ENCODE data around the gene EGLN2. TPM values are rescaled to one million over a fixed set of nuclear protein-coding genes. Genes with fewer than 3 reads are reported as not detected.

The EGLN2 gene
- total and polyA plus RNA-seq, 2 of the 4 experiments (the other 2 are of a cell fraction), result 54.1 to 60.2 TPM

GRCh38 chr19:40811478-40812341, 12.7 kb downstream of the EGLN2 start:
- POLR2A ChIA-PET (ENCODE audit: unreplicated experiment), result interaction anchor here (0.6 kb wide), 1 partner anchor 9 kb away, joined by 4 read pairs; no protein-coding TSS in a partner anchor
- TF ChIP-seq ELK1 (IDR thresholded peaks at IDR 0.05; ENCODE audit: borderline replicate concordance, low read depth, low read length), result no peak
- TF ChIP-seq FOS (IDR thresholded peaks at IDR 0.05; ENCODE audit: low read depth, low read length), result no peak
- TF ChIP-seq CTCF (conservative IDR thresholded peaks at IDR 0.05; ENCODE audit: low read depth, low read length), result no peak
- TF ChIP-seq SMC3 (IDR thresholded peaks at IDR 0.05; ENCODE audit: low read depth, low read length), result no peak
- no peak for TF ChIP-seq RFX5 (IDR thresholded peaks at IDR 0.05; ENCODE audit: low read depth, low read length)
- no peak for TF ChIP-seq MAFK (IDR thresholded peaks at IDR 0.05; ENCODE audit: low read depth, low read length)
- no peak for TF ChIP-seq CHD1 (IDR thresholded peaks at IDR 0.05; ENCODE audit: low read depth, low read length)
- TF ChIP-seq RAD21 (IDR thresholded peaks at IDR 0.05; ENCODE audit: low read length), result no peak
- TF ChIP-seq NFE2L2 (IDR thresholded peaks at IDR 0.05; ENCODE audit: low read depth, low read length), result no peak
- no peak for TF ChIP-seq CEBPB (IDR thresholded peaks at IDR 0.05; ENCODE audit: low read depth, low read length)
- TF ChIP-seq MAZ (IDR thresholded peaks at IDR 0.05; ENCODE audit: borderline replicate concordance, low read depth, low read length), result no peak
- TF ChIP-seq POLR2A (IDR thresholded peaks at IDR 0.05; ENCODE audit: low read depth, low read length), result no peak
- TF ChIP-seq MXI1 (IDR thresholded peaks at IDR 0.05; ENCODE audit: borderline replicate concordance, low read depth, low read length), result no peak
- TF ChIP-seq BHLHE40 (IDR thresholded peaks at IDR 0.05; ENCODE audit: low read depth, low read length), result no peak
- TF ChIP-seq RCOR1 (IDR thresholded peaks at IDR 0.05; ENCODE audit: insufficient replicate concordance, low read length), result no peak

More at GRCh38 chr19:40811478-40812341, 12.7 kb downstream of the EGLN2 start:
- H3K14ac ChIP-seq (replicated peaks; ENCODE audit: low read depth, low read length), result peak overlapping the region; percentile 63
- no peak overlapping the region; the same call in 2 of the 3 replicates for H2BK15ac ChIP-seq (ENCODE audit: low read depth, low read length)
- H4K20me1 ChIP-seq (ENCODE audit: insufficient read depth, low read length), result peaks cover 30% of the 10 kb centered on the region
- CTCF ChIA-PET, result no interaction called here
- H4K8ac ChIP-seq (ENCODE audit: low read depth in 2 of 2, low read length in 2 of 2), result peak overlapping the region; percentile 41 to 61; a peak in 3 of 4 replicates
- no peak overlapping the region; the same call in 1 of the 2 replicates for H3K9ac ChIP-seq (ENCODE audit: low read depth, low read length)
- H2BK20ac ChIP-seq (ENCODE audit: low read depth, low read length), result no peak overlapping the region
- H2AK5ac ChIP-seq (ENCODE audit: low read depth, low read length), result peak overlapping the region; percentile 54; the same call in 1 of the 2 replicates
- H3K27ac ChIP-seq (ENCODE audit: insufficient read depth, low read length), result peak overlapping the region; percentile 35; the same call in 1 of the 2 replicates
- 0 out of 2 replicates have a peak, but pooled peaks cover 4% of the 10 kb centered on the region for H3K9me1 ChIP-seq (ENCODE audit: insufficient read depth, low read length)
- dilution Hi-C loops (cut with HindIII; ENCODE audit: low sequenced_read_pairs, unreplicated experiment), result no loop called here
- H3K4me3 ChIP-seq (ENCODE audit: insufficient read depth, low read depth, low read length), result no peak overlapping the region; the same call in 1 of the 2 replicates
- peak overlapping the region; percentile 47; the same call in 1 of the 2 replicates for H3K4ac ChIP-seq (ENCODE audit: low read depth, low read length)
- 0 out of 2 replicates have a peak overlapping the region, but pooled peaks have one; percentile 42 for H3K18ac ChIP-seq (ENCODE audit: low read depth, low read length)
- peaks cover 21 to 41% of the 10 kb centered on the region in 2 experiments for H3K79me1 ChIP-seq (ENCODE audit: low read depth in 1 of 2, low read length in 2 of 2)
- no peak overlapping the region for H2AK9ac ChIP-seq (replicated peaks; ENCODE audit: low read depth, low read length, poor library complexity)
- H2BK120ac ChIP-seq (ENCODE audit: low read depth, low read length), result no peak overlapping the region
- no TSS peak for BruUV-seq (replicated peaks)
- no peak overlapping the region for H2BK5ac ChIP-seq (ENCODE audit: low read depth, low read length, poor library complexity, severe bottlenecking)
- DNase-seq (no peak), ATAC-seq (ENCODE audit: low read depth) (no peak)
- intact Hi-C loops (cut with micrococcal nuclease), result no loop called here
- no peaks in the 10 kb centered on the region for H3K27me3 ChIP-seq (ENCODE audit: control insufficient read depth, insufficient read depth, low read length)
- H3K56ac ChIP-seq (ENCODE audit: extremely low read depth, insufficient read depth, low read length), result no peak overlapping the region
- no peaks in the 10 kb centered on the region for H3K9me3 ChIP-seq (ENCODE audit: control insufficient read depth, insufficient read depth, low read length)
- 33% methylated on average over 3 of the region's 35 CpGs; no CpG with 5 or more reads in 1 of the 2 experiments for WGBS, 2 experiments (ENCODE audit: extremely low coverage in 2 of 2, insufficient read length in 1 of 2)
- in situ Hi-C loops (cut with MboI; ENCODE audit: low sequenced_read_pairs), result no loop called here
- H3K36me3 ChIP-seq (ENCODE audit: control insufficient read depth, insufficient read depth, low read length), result peaks cover 29% of the 10 kb centered on the region; the same call in 1 of the 2 replicates
- peak overlapping the region; percentile 18 for H2AFZ ChIP-seq (replicated peaks; ENCODE audit: low read length, poor library complexity)
- peak overlapping the region; percentile 55; the same call in 1 of the 2 replicates for H3K23ac ChIP-seq (ENCODE audit: low read depth, low read length)
- peaks cover 8% of the 10 kb centered on the region for H3K4me1 ChIP-seq (ENCODE audit: control insufficient read depth, insufficient read depth, low read length)
- H3K4me2 ChIP-seq (ENCODE audit: low read depth, low read length), result peak overlapping the region; percentile 56
- no peak overlapping the region for H4K91ac ChIP-seq (ENCODE audit: insufficient read depth, low read depth, low read length)
- 0 out of 2 replicates have a peak overlapping the region, but pooled peaks have one; percentile 30 for H4K5ac ChIP-seq (ENCODE audit: low read depth, low read length)
